Glutamatergic neuron (in vitro differentiated cells): ENCODE data around the gene SYNGAP1. TPM values are rescaled to one million over a fixed set of nuclear protein-coding genes. Genes with fewer than 3 reads are reported as not detected.

Source experiments
- DNase-seq: peaks from one replicate; pipeline ENCODE4 v3.0.0; 2022
- H3K27ac Mint-ChIP-seq: one replicate; pipeline ENCODE4 v1.8.0; 2020; ENCODE audit warnings: mild to moderate bottlenecking, mixed read lengths, inconsistent platforms; ENCODE audit not compliant: unreplicated experiment
- H3K27me3 Mint-ChIP-seq: one replicate; pipeline ENCODE4 v1.8.0; 2020; ENCODE audit warnings: mild to moderate bottlenecking, moderate library complexity, mixed read lengths, inconsistent platforms; ENCODE audit not compliant: unreplicated experiment
- H3K36me3 Mint-ChIP-seq: one replicate; pipeline ENCODE4 v1.8.0; 2020; ENCODE audit warnings: mild to moderate bottlenecking, mixed read lengths, inconsistent platforms; ENCODE audit not compliant: unreplicated experiment
- H3K4me1 Mint-ChIP-seq: one replicate; pipeline ENCODE4 v1.8.0; 2020; ENCODE audit warnings: mild to moderate bottlenecking, low read depth, mixed read lengths, inconsistent platforms; ENCODE audit not compliant: unreplicated experiment
- H3K4me3 Mint-ChIP-seq: one replicate; pipeline ENCODE4 v1.8.0; 2020; ENCODE audit warnings: mild to moderate bottlenecking, mixed read lengths, inconsistent platforms; ENCODE audit not compliant: unreplicated experiment
- H3K9me3 Mint-ChIP-seq: one replicate; pipeline ENCODE4 v1.8.0; 2020; ENCODE audit warnings: mild to moderate bottlenecking, moderate library complexity, mixed read lengths, inconsistent platforms; ENCODE audit not compliant: unreplicated experiment
- total RNA-seq: library from RNA; stranded (reverse); fragmentation: NEBNext Ultra II Directional; extraction: Animal tissue kit (Norgen Biotek cat#: 25700); gene quantifications from one replicate; pipeline ENCODE4 v1.2.1, GENCODE V29; 2021; ENCODE audit not compliant: unreplicated experiment
- TF ChIP-seq, protein P1 (sequence below): fragments of 200-600 bp; sonication (generic); IDR thresholded peaks from one replicate; pipeline ENCODE4 v1.5.0; 2021; ENCODE audit not compliant: partially characterized antibody, unreplicated experiment

The SYNGAP1 gene
- total RNA-seq, 1 donor from 2014 or later = 75.1 TPM

- no peak overlapping the region for H3K27ac Mint-ChIP-seq
- H3K27me3 Mint-ChIP-seq = peaks cover 3% of the 10 kb centered on the region
- peaks cover 5% of the 10 kb centered on the region for H3K36me3 Mint-ChIP-seq
- H3K4me3 Mint-ChIP-seq = no peak overlapping the region
- peaks cover 3% of the 10 kb centered on the region for H3K9me3 Mint-ChIP-seq
- DNase-seq = no peak
- TF ChIP-seq, protein P1, sequence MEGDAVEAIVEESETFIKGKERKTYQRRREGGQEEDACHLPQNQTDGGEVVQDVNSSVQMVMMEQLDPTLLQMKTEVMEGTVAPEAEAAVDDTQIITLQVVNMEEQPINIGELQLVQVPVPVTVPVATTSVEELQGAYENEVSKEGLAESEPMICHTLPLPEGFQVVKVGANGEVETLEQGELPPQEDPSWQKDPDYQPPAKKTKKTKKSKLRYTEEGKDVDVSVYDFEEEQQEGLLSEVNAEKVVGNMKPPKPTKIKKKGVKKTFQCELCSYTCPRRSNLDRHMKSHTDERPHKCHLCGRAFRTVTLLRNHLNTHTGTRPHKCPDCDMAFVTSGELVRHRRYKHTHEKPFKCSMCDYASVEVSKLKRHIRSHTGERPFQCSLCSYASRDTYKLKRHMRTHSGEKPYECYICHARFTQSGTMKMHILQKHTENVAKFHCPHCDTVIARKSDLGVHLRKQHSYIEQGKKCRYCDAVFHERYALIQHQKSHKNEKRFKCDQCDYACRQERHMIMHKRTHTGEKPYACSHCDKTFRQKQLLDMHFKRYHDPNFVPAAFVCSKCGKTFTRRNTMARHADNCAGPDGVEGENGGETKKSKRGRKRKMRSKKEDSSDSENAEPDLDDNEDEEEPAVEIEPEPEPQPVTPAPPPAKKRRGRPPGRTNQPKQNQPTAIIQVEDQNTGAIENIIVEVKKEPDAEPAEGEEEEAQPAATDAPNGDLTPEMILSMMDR = no peak
- no peaks in the 10 kb centered on the region for H3K4me1 Mint-ChIP-seq
Observed at GRCh38 chr6:33490198-33490597, 70.3 kb downstream of the SYNGAP1 start.

GRCh38 chr6:33490621-33491020 is 70.8 kb downstream of the SYNGAP1 start:
- DNase-seq = no peak
- Mint-ChIP-seq H3K4me3 (no peak overlapping the region), H3K4me1 (no peaks in the 10 kb centered on the region), H3K27ac (no peak overlapping the region), H3K27me3 (peaks cover 3% of the 10 kb centered on the region), H3K9me3 (peaks cover 3% of the 10 kb centered on the region), H3K36me3 (peaks cover 5% of the 10 kb centered on the region)
- TF ChIP-seq, protein P1 = no peak

- Mint-ChIP-seq H3K27me3 (no peaks in the 10 kb centered on the region), H3K9me3 (peaks cover 3% of the 10 kb centered on the region), H3K4me3 (no peak overlapping the region), H3K27ac (no peak overlapping the region), H3K36me3 (no peaks in the 10 kb centered on the region), H3K4me1 (no peaks in the 10 kb centered on the region)
- TF ChIP-seq, protein P1 = no peak
- no peak for DNase-seq
Observed at GRCh38 chr6:33492093-33492492, 72.2 kb downstream of the SYNGAP1 start.

GRCh38 chr6:33497157-33497556 is 77.3 kb downstream of the SYNGAP1 start:
- no peak for DNase-seq
- no peaks in the 10 kb centered on the region for H3K27me3 Mint-ChIP-seq
- peaks cover 1% of the 10 kb centered on the region for H3K9me3 Mint-ChIP-seq
- no peaks in the 10 kb centered on the region for H3K36me3 Mint-ChIP-seq
- TF ChIP-seq, protein P1 = no peak
- H3K4me1 Mint-ChIP-seq = no peaks in the 10 kb centered on the region
- H3K4me3 Mint-ChIP-seq = no peak overlapping the region
- H3K27ac Mint-ChIP-seq = no peak overlapping the region

DNA sequence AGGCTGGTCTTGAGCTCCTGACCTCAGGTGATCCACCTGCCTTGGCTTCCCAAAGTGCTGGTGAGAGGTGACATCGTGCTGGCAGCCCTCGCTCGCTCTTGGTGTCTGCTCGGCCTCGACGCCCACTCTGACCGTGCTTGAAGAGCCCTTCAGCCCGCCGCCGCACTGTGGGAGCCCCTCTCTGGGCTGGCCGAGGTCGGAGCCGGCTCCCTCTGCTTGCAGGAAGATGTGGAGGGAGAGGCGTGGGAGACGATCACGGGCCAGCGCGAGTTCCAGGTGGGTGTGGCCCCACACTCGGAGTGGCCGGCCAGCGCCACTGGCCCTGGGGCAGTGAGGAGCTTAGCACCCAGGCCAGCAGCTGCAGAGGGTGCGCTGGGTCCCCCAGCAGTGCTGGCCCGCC is 82.6 kb downstream of the SYNGAP1 start:
- TF ChIP-seq, protein P1 = no peak
- no peaks in the 10 kb centered on the region for H3K4me1 Mint-ChIP-seq
- peaks cover 7% of the 10 kb centered on the region for H3K27me3 Mint-ChIP-seq
- H3K9me3 Mint-ChIP-seq = peaks cover 1% of the 10 kb centered on the region
- no peak overlapping the region for H3K27ac Mint-ChIP-seq
- H3K36me3 Mint-ChIP-seq = no peaks in the 10 kb centered on the region
- no peak for DNase-seq
- no peak overlapping the region for H3K4me3 Mint-ChIP-seq
